ENCODE measurements around the gene KIAA0319L.

- TF ChIP-seq CTCF (IDR thresholded peaks at IDR 0.05) (no peak), POLR2AphosphoS5 (IDR thresholded peaks at IDR 0.05) (no peak), EP300 (IDR thresholded peaks at IDR 0.05) (no peak), POLR2A (IDR thresholded peaks at IDR 0.05; ENCODE audit: low read depth) (no peak)
These were observed 58.0 kb downstream of the KIAA0319L start for GRCh38 chr1:35499231-35499630.

Data from esophagus muscularis mucosa (tissue), 4 donors.